ENCODE measurements around the gene PIK3CD. TPM values are rescaled to one million over a fixed set of nuclear protein-coding genes. Genes with fewer than 3 reads are reported as not detected.

The PIK3CD gene
- total RNA-seq, 1 experiment from 2014 or later = 43.5 TPM

DNA sequence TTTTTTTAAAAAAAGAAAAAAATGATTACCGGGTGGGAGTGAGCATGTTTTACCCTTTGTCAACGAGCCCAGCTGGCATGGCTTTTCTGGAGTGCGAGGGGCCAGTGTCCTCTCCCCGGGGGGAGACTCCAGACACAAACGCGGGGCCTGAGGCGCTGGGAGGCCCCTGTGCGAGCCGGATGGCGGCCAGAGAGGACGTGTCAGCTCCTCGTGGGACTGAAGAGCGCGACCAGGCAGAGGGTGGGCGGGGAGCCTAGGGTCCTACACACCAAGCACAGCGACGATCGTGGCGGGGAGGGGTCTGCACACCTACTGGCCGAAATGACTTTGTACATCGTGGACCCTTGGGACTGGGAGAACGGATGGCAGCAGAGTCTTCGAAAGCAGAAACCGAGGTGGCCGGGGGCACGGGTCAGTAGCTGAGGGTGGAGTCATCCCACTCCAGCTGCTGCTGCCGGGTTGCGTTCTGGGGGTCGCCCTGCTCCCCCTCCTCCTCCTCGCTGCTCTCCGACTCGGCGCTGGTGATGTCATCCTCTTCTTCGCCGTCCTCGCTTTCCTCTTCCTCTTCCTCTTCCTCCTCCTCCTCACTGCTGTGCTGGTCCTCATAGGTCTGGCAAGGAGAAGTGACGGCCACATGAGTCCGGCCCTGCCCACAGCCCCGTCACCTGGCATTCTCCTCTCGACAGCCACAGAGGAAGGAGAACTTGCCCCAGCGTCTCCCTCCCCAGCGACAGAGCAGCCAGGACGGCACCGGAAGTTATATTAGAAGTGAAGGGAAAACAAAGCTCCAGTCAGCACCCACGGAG lies 78.8 kb downstream of the PIK3CD start:
- no peaks in the 10 kb centered on the region for H4K20me1 ChIP-seq (ENCODE audit: insufficient read depth, low read depth, low read length)
- no peaks in the 10 kb centered on the region for H3K79me2 ChIP-seq (ENCODE audit: low read length)
- no peak overlapping the region for H3K4me2 ChIP-seq (ENCODE audit: low read depth, low read length, poor library complexity, severe bottlenecking)
- no peaks in the 10 kb centered on the region for H3K9me3 ChIP-seq (ENCODE audit: low read length)
- H3K27ac ChIP-seq (ENCODE audit: low read length) = no peak overlapping the region
- no peaks in the 10 kb centered on the region for H3K9me2 ChIP-seq (replicated peaks; ENCODE audit: insufficient read depth, low read length)
- no peak overlapping the region for H2AFZ ChIP-seq (ENCODE audit: low read length)
- H3K4me1 ChIP-seq (ENCODE audit: low read length) = 0 out of 2 replicates have a peak, but pooled peaks cover 2% of the 10 kb centered on the region
- H3K36me3 ChIP-seq (ENCODE audit: insufficient read depth, low read length) = peaks cover 35% of the 10 kb centered on the region
- no peak for DNase-seq
- no peaks in the 10 kb centered on the region for H3K27me3 ChIP-seq (ENCODE audit: low read length)
- H3K4me3 ChIP-seq (ENCODE audit: low read length) = no peak overlapping the region
- H3K9ac ChIP-seq (ENCODE audit: low read length) = no peak overlapping the region

DNA sequence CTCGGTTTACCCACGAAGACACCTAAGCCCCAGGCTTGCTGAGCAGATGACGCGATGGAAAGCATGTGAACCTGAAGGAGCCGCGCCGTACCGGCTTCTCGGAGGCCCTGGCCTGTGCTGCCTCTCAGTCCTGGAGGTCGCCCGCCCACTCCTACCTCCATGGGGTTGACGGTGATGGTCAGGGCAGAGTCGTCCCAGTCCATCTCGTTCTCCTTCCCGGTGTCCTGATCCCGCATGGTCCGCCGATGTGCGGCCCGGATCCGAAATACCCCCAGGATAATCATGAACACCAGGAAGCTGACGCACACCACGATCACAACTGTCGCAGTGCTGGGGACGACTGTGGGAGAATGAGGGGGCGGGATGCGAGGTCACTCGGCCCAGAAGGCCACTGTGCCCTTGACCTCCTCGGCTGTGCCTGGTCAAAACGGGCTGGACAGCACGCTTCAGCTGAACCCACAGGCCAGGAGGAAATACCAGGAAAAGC lies 79.6 kb downstream of the PIK3CD start:
- no peak overlapping the region for H2AFZ ChIP-seq (ENCODE audit: low read length)
- no peak overlapping the region for H3K27ac ChIP-seq (ENCODE audit: low read length)
- no peak overlapping the region for H3K4me2 ChIP-seq (ENCODE audit: low read depth, low read length, poor library complexity, severe bottlenecking)
- H3K9ac ChIP-seq (ENCODE audit: low read length) = no peak overlapping the region
- H3K9me2 ChIP-seq (replicated peaks; ENCODE audit: insufficient read depth, low read length) = no peaks in the 10 kb centered on the region
- no peaks in the 10 kb centered on the region for H3K27me3 ChIP-seq (ENCODE audit: low read length)
- no peaks in the 10 kb centered on the region for H4K20me1 ChIP-seq (ENCODE audit: insufficient read depth, low read depth, low read length)
- peaks cover 43% of the 10 kb centered on the region for H3K36me3 ChIP-seq (ENCODE audit: insufficient read depth, low read length)
- no peak for DNase-seq
- H3K4me3 ChIP-seq (ENCODE audit: low read length) = no peak overlapping the region
- 0 out of 2 replicates have a peak, but pooled peaks cover 2% of the 10 kb centered on the region for H3K4me1 ChIP-seq (ENCODE audit: low read length)
- no peaks in the 10 kb centered on the region for H3K9me3 ChIP-seq (ENCODE audit: low read length)
- H3K79me2 ChIP-seq (ENCODE audit: low read length) = no peaks in the 10 kb centered on the region

DNA sequence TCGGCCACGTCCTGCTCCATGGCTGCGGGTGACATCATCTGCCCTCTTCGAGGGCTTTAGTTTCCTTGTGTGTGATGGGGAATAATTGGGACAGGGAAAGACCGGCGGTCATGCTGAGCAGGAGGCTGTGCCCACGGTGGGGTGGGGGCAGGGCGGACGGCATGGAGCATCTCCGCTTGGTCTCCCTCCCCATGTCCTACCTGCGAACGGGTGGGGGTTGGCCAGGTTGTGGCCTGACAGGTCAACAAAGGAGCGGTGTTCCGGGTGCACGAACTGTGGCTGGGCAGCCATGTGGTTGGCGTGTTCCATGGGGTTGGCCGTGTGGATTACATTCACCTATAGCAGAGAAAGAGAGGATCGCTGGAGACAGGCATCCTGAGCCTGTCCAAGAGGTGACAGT lies 80.0 kb downstream of the PIK3CD start:
- no peak for DNase-seq
- Histone ChIP-seq H3K9me3 (ENCODE audit: low read length) (no peaks in the 10 kb centered on the region), H3K79me2 (ENCODE audit: low read length) (no peaks in the 10 kb centered on the region), H3K4me3 (ENCODE audit: low read length) (no peak overlapping the region), H3K4me2 (ENCODE audit: low read depth, low read length, poor library complexity, severe bottlenecking) (no peak overlapping the region), H4K20me1 (ENCODE audit: insufficient read depth, low read depth, low read length) (no peaks in the 10 kb centered on the region), H3K36me3 (ENCODE audit: insufficient read depth, low read length) (peaks cover 48% of the 10 kb centered on the region), H3K9ac (ENCODE audit: low read length) (no peak overlapping the region), H3K4me1 (ENCODE audit: low read length) (0 out of 2 replicates have a peak, but pooled peaks cover 2% of the 10 kb centered on the region), H3K27me3 (ENCODE audit: low read length) (no peaks in the 10 kb centered on the region), H2AFZ (ENCODE audit: low read length) (no peak overlapping the region), H3K9me2 (replicated peaks; ENCODE audit: insufficient read depth, low read length) (no peaks in the 10 kb centered on the region), H3K27ac (ENCODE audit: low read length) (no peak overlapping the region)

DNA sequence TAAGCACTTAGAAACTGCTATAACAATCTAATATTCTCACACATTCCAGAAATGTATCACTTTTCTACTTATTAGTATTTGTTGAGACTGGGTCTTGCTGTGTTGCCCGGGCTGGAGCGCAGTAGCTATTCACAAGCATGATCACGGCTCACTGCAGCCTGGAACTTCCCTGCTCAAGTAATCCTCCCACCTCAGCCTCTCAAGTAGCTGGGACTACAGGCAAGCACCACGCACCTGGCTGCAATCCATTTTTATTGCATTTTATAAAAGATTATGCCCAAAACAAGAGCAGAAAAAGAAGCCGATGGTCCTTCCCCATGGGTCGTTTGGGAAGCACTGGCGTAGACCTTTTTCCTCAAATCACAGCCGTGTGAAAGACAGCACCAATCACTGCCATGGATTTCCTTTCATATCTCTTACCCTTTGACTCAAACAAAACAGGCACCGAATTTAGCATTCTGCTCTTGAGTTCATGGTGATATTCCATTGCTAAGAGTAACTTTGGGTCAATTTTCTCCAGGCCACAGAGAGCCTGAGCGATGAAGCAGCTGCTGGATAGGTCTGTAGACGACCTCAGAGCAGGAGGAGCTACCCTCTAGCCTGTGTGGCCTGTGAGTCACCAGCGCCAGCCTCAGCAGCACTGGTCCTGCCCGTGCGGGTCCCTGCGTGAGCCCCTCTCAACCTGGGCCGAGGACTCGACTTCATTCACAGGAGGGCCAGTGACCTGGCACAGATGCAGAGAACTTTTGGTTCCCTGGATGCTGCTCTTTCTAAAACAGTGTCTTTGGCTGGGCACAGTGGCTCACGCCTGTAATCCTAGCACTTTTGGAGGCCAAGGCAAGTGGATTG lies 80.8 kb downstream of the PIK3CD start:
- Histone ChIP-seq H3K27me3 (ENCODE audit: low read length) (no peaks in the 10 kb centered on the region), H2AFZ (ENCODE audit: low read length) (no peak overlapping the region), H3K79me2 (ENCODE audit: low read length) (no peaks in the 10 kb centered on the region), H3K27ac (ENCODE audit: low read length) (no peak overlapping the region), H3K4me2 (ENCODE audit: low read depth, low read length, poor library complexity, severe bottlenecking) (no peak overlapping the region), H3K36me3 (ENCODE audit: insufficient read depth, low read length) (peaks cover 47% of the 10 kb centered on the region), H3K4me3 (ENCODE audit: low read length) (no peak overlapping the region), H3K9ac (ENCODE audit: low read length) (no peak overlapping the region), H3K9me2 (replicated peaks; ENCODE audit: insufficient read depth, low read length) (no peaks in the 10 kb centered on the region), H3K4me1 (ENCODE audit: low read length) (0 out of 2 replicates have a peak, but pooled peaks cover 2% of the 10 kb centered on the region), H3K9me3 (ENCODE audit: low read length) (no peaks in the 10 kb centered on the region), H4K20me1 (ENCODE audit: insufficient read depth, low read depth, low read length) (no peaks in the 10 kb centered on the region)
- DNase-seq = no peak

DNA sequence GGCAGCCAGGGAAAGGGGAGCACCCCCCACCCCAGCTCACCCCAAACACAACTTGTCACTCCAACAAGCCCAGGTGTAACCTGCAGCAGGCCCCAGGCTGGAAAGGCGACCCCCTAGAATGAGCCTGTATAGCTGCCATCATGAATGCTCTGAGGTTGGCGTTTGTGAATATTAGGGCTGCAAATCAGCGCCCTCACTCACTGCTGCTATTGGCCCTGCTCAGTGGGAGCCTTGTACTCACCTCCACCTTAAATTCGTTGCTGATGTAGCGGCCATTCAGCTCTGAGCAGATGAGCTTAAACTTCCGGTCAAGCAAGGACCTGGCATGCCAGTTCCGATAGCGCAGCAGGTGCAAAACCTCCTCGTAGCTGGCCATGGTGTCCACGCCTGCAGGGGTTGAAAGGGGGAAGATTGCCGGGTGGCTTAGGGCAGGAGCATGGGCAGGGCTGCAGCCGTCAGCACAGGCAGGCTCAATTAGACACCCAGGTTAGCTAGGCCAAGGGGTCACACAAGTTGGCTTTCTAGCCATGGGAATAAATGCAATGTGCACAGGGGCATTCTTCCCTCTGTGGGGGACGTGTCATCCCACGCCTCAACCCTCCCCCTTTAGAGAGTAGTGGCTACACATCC lies 81.7 kb downstream of the PIK3CD start:
- H3K9me3 ChIP-seq (ENCODE audit: low read length) = no peaks in the 10 kb centered on the region
- H3K4me1 ChIP-seq (ENCODE audit: low read length) = 0 out of 2 replicates have a peak, but pooled peaks cover 2% of the 10 kb centered on the region
- H3K79me2 ChIP-seq (ENCODE audit: low read length) = no peaks in the 10 kb centered on the region
- H4K20me1 ChIP-seq (ENCODE audit: insufficient read depth, low read depth, low read length) = no peaks in the 10 kb centered on the region
- no peak overlapping the region for H3K4me2 ChIP-seq (ENCODE audit: low read depth, low read length, poor library complexity, severe bottlenecking)
- H3K27ac ChIP-seq (ENCODE audit: low read length) = no peak overlapping the region
- no peak for DNase-seq
- no peaks in the 10 kb centered on the region for H3K9me2 ChIP-seq (replicated peaks; ENCODE audit: insufficient read depth, low read length)
- H3K4me3 ChIP-seq (ENCODE audit: low read length) = no peak overlapping the region
- no peak overlapping the region for H2AFZ ChIP-seq (ENCODE audit: low read length)
- no peak overlapping the region for H3K9ac ChIP-seq (ENCODE audit: low read length)
- peaks cover 51% of the 10 kb centered on the region for H3K36me3 ChIP-seq (ENCODE audit: insufficient read depth, low read length)
- no peaks in the 10 kb centered on the region for H3K27me3 ChIP-seq (ENCODE audit: low read length)

DNA sequence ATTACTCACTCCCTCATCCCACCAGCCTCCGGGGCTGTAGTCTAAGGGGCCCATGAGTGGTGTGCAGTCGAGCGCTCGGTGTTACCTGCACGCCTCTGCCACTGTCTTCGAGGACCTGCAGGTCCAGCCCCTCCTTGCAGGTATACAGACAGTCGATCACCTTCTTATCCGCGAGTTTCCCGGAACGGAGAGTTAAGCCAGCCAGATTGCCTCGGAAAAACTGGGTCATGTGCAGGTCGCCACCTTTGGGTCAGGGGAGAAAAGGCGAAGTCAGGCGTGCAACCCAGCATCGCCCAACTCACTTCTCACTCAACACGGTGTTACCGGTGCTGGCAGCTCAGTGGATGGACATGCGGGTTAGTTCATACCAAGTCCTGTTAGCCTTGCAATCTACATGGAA lies 84.3 kb downstream of the PIK3CD start:
- Histone ChIP-seq H3K4me1 (ENCODE audit: low read length) (0 out of 2 replicates have a peak, but pooled peaks cover 2% of the 10 kb centered on the region), H3K27me3 (ENCODE audit: low read length) (no peaks in the 10 kb centered on the region), H3K4me2 (ENCODE audit: low read depth, low read length, poor library complexity, severe bottlenecking) (no peak overlapping the region), H3K9me2 (replicated peaks; ENCODE audit: insufficient read depth, low read length) (no peaks in the 10 kb centered on the region), H4K20me1 (ENCODE audit: insufficient read depth, low read depth, low read length) (no peaks in the 10 kb centered on the region), H3K27ac (ENCODE audit: low read length) (no peak overlapping the region), H3K9me3 (ENCODE audit: low read length) (no peaks in the 10 kb centered on the region), H3K4me3 (ENCODE audit: low read length) (no peak overlapping the region), H3K9ac (ENCODE audit: low read length) (no peak overlapping the region), H3K79me2 (ENCODE audit: low read length) (no peaks in the 10 kb centered on the region), H3K36me3 (ENCODE audit: insufficient read depth, low read length) (peaks cover 61% of the 10 kb centered on the region), H2AFZ (ENCODE audit: low read length) (no peak overlapping the region)
- DNase-seq = no peak

DNA sequence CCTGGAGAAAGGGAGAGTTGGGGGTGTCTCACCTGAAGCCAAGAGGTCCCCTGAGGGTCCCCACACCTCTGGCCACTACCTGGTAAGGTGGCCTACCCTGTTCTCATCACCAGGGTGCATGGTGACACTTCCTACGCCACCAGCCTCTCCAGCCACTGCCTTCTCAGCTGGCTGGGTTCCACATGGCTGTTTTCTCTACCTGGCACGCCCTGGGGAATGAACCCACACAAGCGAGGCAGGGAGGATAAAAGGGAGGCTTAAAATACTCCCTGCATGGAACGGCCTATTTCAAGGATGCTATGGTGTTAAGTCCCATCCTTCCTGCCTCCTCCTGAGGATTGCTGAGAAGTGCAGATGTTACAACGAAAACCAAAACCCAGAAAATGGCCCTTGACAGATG lies 84.7 kb downstream of the PIK3CD start:
- no peaks in the 10 kb centered on the region for H3K9me2 ChIP-seq (replicated peaks; ENCODE audit: insufficient read depth, low read length)
- DNase-seq = no peak
- H3K79me2 ChIP-seq (ENCODE audit: low read length) = no peaks in the 10 kb centered on the region
- no peaks in the 10 kb centered on the region for H3K9me3 ChIP-seq (ENCODE audit: low read length)
- H3K27ac ChIP-seq (ENCODE audit: low read length) = no peak overlapping the region
- peaks cover 63% of the 10 kb centered on the region for H3K36me3 ChIP-seq (ENCODE audit: insufficient read depth, low read length)
- no peaks in the 10 kb centered on the region for H3K27me3 ChIP-seq (ENCODE audit: low read length)
- H3K4me2 ChIP-seq (ENCODE audit: low read depth, low read length, poor library complexity, severe bottlenecking) = no peak overlapping the region
- H2AFZ ChIP-seq (ENCODE audit: low read length) = no peak overlapping the region
- H4K20me1 ChIP-seq (ENCODE audit: insufficient read depth, low read depth, low read length) = no peaks in the 10 kb centered on the region
- no peak overlapping the region for H3K9ac ChIP-seq (ENCODE audit: low read length)
- H3K4me1 ChIP-seq (ENCODE audit: low read length) = 0 out of 2 replicates have a peak, but pooled peaks cover 2% of the 10 kb centered on the region
- no peak overlapping the region for H3K4me3 ChIP-seq (ENCODE audit: low read length)

DNA sequence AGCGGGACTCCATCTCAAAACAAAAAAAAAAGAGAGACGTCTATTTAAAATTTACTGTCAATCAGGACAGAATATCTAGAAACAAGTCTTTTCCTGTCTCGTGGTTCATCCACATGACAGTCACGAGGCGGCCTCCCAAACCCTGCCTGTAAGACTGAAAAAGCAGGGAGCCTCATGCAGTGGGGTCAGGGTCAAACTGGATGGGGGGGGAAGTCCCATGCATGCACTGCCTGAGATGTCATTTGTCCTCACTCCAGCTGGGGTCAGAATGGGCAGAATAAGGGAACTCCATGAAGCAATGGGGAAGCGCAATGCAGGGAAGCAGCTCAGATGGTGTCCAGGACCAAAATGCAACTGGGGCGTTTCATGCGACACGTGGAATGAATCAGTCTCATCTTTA lies 85.5 kb downstream of the PIK3CD start:
- DNase-seq = no peak
- no peaks in the 10 kb centered on the region for H4K20me1 ChIP-seq (ENCODE audit: insufficient read depth, low read depth, low read length)
- H3K27ac ChIP-seq (ENCODE audit: low read length) = no peak overlapping the region
- no peaks in the 10 kb centered on the region for H3K27me3 ChIP-seq (ENCODE audit: low read length)
- no peak overlapping the region for H2AFZ ChIP-seq (ENCODE audit: low read length)
- H3K4me3 ChIP-seq (ENCODE audit: low read length) = no peak overlapping the region
- H3K4me1 ChIP-seq (ENCODE audit: low read length) = 0 out of 2 replicates have a peak, but pooled peaks cover 2% of the 10 kb centered on the region
- H3K4me2 ChIP-seq (ENCODE audit: low read depth, low read length, poor library complexity, severe bottlenecking) = no peak overlapping the region
- no peaks in the 10 kb centered on the region for H3K9me2 ChIP-seq (replicated peaks; ENCODE audit: insufficient read depth, low read length)
- no peak overlapping the region for H3K9ac ChIP-seq (ENCODE audit: low read length)
- H3K36me3 ChIP-seq (ENCODE audit: insufficient read depth, low read length) = peaks cover 62% of the 10 kb centered on the region
- H3K9me3 ChIP-seq (ENCODE audit: low read length) = no peaks in the 10 kb centered on the region
- H3K79me2 ChIP-seq (ENCODE audit: low read length) = no peaks in the 10 kb centered on the region

Data from Karpas-422 (cell line).